ENCODE measurements around the gene RHOT2.

DNA sequence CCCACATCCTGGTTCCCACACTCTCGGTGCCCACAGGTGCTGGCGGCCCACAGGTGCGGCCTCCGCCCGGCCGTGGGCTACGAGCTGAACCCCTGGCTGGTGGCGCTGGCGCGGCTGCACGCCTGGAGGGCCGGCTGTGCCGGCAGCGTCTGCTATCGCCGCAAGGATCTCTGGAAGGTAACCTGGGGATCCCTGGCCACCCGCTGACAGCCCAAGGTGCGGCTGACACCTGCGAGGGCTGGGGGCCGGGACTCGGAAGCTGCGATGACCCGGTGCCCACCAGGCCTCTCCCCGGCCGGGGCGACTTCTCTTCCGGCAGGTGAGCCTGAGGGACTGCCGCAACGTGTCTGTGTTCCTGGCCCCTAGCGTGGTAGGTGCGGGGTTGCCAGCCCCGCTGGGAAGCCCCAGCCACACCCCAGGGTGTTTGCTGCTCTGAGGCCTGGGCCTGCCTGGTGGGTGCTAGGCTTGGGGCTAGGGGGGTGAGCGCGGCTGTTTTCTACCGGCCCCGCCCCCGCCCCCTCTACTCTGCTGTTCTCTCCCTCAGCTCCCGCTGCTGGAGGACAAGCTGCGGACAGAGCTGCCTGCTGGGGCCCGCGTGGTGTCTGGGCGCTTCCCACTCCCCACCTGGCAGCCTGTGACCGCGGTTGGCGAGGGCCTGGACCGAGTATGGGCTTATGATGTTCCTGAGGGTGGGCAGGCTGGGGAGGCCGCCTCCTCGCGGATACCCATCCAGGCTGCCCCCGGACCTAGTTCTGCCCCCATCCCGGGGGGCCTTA lies 54.0 kb downstream of the RHOT2 start:
- TF ChIP-seq CTCF (IDR thresholded peaks at IDR 0.05): no peak
- no peak for TF ChIP-seq POLR2A (IDR thresholded peaks at IDR 0.05)

Measured in testis (tissue), 2 donors.